Activated CD8-positive, alpha-beta memory T cell treated with anti-CD3 and anti-CD28 coated beads, Interleukin-2, amount 50 U/mL, for 48 hours (primary cell): ENCODE measurements around the gene FAM229A.
"Not testable (repeated sequence)": the region's sequence is repeated elsewhere in the genome, so short reads cannot be mapped to it uniquely, and the experiment has no call there.

ENCODE experiments used
- DNase-seq: peaks from one replicate; pipeline ENCODE4 v3.0.0-alpha.2; 2020

FAM229A gene

GRCh38 chr1:32376199-32376598 is 13.9 kb upstream of the FAM229A start:
- DNase-seq = no peak

DNA sequence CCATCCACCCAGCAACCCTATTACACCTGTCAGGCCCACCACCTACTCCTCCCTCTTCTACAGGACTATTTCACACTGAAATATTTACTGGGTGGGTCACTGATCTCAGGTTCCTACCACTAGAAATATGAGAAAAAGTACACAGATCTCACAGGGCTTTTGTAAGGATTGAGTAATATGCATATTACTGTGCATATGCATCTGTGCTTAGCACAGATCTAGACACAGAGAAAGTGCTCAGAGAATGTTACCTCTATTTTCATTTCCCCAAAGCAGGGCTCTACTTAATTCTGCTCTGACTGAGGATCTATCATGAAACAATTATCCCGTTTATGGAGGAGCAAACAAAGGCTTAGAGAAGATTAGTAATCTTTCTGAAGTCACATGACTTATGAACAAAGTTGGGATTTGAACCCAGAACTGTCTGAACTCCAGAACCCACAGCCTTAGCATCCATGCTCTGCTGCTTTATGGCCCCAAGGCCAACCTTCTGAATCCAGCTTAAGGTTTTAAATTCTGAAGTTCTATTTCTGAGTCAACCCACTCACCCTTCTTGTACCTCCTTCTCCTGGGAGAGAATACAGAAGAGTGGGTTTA is 11.8 kb upstream of the FAM229A start:
- no peak for DNase-seq

- DNase-seq = no peak
Observed at GRCh38 chr1:32372149-32372756, 10.0 kb upstream of the FAM229A start.

DNA sequence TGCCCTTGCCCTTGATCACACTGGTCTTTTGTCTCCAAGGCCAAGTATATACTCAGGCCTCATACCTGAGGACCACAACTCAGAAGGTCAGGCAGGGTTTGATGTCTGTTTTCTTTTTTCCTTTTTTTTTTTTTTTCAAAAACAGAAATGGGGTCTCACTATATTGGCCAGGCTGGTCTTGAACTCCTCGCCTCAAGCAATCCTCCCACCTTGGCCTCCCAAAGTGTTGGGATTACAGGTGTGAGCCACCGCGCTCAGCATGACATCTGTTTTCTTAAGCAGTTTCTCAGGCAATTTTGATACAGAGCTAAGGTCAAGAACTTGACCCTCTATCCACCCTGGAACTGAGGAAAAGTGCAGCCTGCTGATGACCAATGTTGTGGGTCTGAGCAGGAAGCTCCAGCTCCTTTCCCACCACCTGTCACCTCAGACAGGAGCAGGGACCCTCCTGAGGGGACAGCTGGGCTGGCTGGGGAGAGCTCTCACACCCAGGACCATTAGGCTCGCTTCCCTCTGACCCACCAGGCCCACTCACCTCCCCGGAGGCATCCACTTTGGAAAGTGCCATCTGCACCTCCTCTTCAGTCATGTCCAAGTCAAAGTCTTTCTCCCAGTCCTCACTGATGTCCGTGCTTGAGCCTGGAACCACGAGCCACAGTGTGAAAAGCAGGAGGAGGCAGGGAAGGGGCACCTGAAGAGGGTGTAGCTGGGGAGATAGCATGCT is 5.8 kb upstream of the FAM229A start:
- no peak for DNase-seq

DNA sequence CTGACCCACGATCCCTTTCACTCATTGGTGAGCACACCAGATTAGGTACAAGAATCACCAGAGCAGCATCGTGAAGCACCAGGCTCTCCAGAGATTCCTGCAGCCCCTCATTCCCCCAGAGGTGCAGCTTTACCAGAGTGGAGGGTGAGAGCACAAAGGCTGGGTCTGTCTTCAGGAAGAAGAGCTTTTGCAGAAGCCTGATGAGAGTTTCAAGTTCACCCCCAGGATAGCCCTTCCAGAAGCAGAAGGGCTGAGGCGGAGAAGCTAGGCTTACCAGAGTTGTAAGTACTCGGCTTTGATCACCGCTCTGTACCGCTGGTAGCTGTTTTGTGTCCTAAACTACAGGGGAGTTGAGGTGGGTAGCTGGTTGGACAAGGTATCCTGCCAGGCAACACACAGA is 3.2 kb upstream of the FAM229A start:
- no peak for DNase-seq

- no peak for DNase-seq
Observed at GRCh38 chr1:32364836-32365235, 2.6 kb upstream of the FAM229A start.

DNA sequence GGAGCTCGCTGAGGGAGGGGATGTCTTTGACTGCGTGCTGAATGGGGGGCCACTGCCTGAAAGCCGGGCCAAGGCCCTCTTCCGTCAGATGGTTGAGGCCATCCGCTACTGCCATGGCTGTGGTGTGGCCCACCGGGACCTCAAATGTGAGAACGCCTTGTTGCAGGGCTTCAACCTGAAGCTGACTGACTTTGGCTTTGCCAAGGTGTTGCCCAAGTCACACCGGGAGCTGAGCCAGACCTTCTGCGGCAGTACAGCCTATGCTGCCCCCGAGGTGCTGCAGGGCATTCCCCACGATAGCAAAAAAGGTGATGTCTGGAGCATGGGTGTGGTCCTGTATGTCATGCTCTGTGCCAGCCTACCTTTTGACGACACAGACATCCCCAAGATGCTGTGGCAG is 1.4 kb upstream of the FAM229A start:
- no peak for DNase-seq

DNA sequence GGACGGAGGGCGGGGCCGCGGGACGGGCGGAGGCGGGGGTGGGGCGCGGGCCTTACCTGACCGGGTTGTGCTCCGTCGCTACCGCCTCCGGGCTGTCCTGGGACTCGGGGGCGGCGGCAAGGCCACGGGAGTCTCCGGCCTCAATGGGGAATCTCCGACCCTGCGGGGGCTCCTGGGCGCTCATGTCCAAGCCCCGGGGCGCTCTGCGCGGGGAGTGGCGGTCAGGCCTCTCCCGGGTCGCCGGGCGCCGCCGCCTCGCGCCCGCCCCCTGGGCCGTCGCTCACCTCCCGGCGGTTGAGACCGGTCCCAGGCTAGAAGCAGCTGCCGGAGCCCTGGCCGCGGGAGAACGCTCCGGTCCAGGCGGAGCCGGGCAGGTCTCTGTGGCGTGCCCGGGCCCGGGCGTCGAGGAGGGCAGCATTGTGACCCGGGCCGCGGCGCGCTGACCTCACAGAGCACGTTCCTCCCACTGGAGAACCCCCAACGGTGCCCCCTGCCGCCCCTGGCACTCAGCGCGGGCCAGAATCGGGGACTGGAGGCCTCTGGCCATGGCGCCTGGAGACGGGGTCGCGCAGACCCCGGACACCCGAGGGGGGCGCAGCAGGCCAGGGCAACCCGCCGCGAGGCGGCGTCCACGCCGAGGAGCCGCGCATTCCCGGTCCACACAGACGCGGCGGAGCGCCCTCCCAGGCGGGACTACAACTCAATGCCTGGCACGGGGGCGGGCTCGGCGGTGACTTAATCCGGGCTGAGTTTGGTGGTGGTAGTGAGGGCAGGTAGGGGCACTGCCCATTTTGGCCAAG is 411 bp downstream of the FAM229A start:
- DNase-seq = peak; percentile 65

GRCh38 chr1:32361308-32361673 is 994 bp downstream of the FAM229A start:
- DNase-seq = no peak

- DNase-seq = no peak
Observed at GRCh38 chr1:32358435-32358834, 3.9 kb downstream of the FAM229A start.

- no peak for DNase-seq
Observed at GRCh38 chr1:32357614-32358013, 4.7 kb downstream of the FAM229A start.

- DNase-seq = no peak
Observed at GRCh38 chr1:32356478-32356877, 5.8 kb downstream of the FAM229A start.

DNA sequence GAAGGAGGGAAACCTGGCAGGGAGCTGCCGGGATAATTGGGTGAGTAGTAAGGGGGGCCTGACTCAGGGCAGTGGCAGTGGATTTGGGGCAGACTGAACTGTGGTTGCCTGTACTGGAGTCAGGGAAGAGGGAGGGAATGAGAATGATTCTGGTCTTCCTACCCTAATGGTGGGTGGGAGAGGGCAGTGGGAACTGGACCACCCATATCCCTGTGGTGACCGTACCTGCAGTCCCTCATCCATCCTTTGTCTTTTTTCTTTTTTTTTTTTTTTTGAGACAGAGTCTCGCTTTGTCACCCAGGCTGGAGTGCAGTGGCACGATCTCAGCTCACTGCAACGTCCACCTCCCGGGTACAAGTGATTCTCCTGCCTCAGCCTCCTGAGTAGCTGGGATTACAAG is 6.5 kb downstream of the FAM229A start:
- DNase-seq = not testable (repeated sequence)

GRCh38 chr1:32353886-32354570 is 8.3 kb downstream of the FAM229A start:
- no peak for DNase-seq

GRCh38 chr1:32353431-32353830 is 8.9 kb downstream of the FAM229A start:
- no peak for DNase-seq

GRCh38 chr1:32352831-32353383 is 9.4 kb downstream of the FAM229A start:
- no peak for DNase-seq

- DNase-seq = no peak
Observed at GRCh38 chr1:32352239-32352745, 10.0 kb downstream of the FAM229A start.

DNA sequence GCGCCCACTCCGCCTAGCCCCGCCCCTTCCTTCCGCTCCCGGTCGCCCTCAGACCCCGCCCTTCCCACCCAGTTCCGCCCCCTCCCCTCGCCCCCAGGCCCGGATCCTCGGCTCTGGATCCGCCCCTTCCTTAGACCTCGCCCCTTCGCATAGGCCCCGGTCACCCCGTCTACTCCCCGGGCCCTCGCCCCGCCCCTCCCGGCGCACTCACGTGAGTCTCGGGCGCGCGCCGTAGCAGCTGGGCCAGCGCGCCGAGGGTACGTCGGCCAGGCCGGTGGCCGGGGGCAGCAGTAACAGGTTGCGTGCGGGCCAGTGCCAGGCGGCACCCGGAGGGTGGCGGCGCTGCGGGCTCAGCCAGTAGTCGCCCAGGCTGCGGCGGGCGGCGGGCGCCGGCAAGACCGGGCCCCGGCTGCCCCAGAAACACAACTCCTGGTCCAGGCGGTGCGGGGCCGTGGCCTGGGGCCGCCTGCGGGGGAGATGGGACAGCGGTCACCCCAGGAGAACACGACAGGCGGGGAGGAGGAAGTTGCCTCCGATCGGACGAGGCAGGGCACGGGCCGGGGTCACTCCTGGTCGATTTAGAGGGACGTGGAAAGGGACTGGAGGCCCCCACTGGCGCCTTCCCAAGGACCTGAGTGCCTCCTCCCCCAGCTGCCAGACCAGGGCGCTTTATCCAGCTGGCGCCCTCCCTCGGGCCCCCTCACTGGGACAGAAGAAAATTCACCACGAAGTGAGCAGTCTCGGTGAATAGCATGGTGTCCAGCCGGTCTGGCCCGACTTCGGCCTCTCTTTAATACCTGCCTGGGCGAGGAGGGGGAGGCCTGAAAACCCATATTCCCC is 10.7 kb downstream of the FAM229A start:
- DNase-seq = peak; percentile 90

DNA sequence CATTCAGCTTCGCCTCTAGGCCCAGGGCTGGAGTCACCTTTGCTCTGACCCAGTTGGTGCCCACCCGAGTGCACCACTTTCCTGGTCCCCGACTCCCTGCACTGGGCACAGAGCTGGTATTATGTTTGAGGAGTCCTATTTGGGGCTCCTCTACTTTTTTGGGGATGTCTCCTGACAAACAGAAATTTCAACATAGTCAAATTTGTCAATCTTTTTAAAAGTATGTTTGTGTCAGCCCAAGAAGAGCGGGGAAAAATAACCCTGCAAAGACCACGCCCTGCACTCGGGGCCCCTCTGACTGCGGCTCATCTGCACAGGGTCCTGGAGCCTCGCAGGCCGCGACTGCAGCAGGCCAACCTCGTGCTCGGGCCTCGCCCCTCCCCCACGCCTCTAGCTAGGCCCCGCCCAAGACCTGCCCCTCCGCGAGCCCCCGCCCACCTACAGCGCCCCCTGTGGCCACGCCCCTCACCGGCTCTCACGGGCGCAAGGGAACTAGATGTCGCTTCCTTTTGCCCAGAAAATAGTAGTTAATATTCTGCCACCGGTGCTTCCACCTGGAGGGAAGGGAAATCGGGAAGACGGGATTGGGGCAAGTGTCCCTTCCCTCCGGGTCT is 11.4 kb downstream of the FAM229A start:
- DNase-seq = peak; percentile 93

DNA sequence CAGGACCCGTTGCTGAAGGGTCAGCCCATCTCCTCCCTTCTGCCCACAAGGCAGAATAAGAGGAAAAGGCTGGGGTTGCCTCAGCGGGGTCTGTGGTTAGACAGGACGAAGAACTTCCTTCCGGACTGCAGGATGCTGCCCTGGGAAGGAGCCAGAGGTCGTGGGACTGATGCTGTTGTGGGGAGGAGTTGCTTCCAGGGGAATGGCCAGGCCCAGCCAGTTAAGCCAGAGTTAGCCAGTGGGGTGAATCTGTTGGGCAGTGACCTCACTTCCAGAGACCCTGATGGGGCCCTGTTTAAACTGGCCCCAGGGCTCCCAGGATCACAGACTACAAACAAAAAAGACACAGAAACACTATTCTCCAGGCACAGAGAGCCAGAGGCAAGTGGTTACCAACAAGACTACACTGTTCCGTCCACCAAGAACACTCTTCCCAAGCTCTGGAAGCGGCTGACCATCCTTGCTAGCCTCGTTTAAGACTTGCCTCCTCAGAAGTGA is 13.0 kb downstream of the FAM229A start:
- no peak for DNase-seq
